Nephron progenitor cell (in vitro differentiated cells): Measurements from ENCODE around the gene HTRA3.
A peak's percentile ranks its signal among the peaks of the same experiment; 100 is the strongest.

Experiments used
- DNase-seq: peaks from one replicate; pipeline ENCODE4 v3.0.0; 2021
- H3K27ac Mint-ChIP-seq: 2 replicates; pipeline ENCODE4 v1.8.0; 2021; ENCODE audit warnings: mild to moderate bottlenecking, moderate library complexity, mixed read lengths
- H3K27me3 Mint-ChIP-seq: 2 replicates; pipeline ENCODE4 v1.8.0; 2021; ENCODE audit warnings: mild to moderate bottlenecking, low read depth, mixed read lengths; ENCODE audit not compliant: poor library complexity
- H3K36me3 Mint-ChIP-seq: 2 replicates; pipeline ENCODE4 v1.8.0; 2021; ENCODE audit warnings: low read depth, mixed read lengths
- H3K4me1 Mint-ChIP-seq: 2 replicates; pipeline ENCODE4 v1.8.0; 2021; ENCODE audit warnings: mixed read lengths
- H3K4me3 Mint-ChIP-seq: 2 replicates; pipeline ENCODE4 v1.8.0; 2021; ENCODE audit warnings: mild to moderate bottlenecking, moderate library complexity, mixed read lengths
- H3K9me3 Mint-ChIP-seq: 2 replicates; pipeline ENCODE4 v1.8.0; 2021; ENCODE audit warnings: mild to moderate bottlenecking, moderate library complexity, mixed read lengths
- TF ChIP-seq, protein P1 (sequence below): fragments of 200-600 bp; sonication (generic); IDR thresholded peaks from 2 replicates; pipeline ENCODE4 v1.5.0; 2021; ENCODE audit warnings: antibody characterized with exemption

Gene HTRA3

DNA sequence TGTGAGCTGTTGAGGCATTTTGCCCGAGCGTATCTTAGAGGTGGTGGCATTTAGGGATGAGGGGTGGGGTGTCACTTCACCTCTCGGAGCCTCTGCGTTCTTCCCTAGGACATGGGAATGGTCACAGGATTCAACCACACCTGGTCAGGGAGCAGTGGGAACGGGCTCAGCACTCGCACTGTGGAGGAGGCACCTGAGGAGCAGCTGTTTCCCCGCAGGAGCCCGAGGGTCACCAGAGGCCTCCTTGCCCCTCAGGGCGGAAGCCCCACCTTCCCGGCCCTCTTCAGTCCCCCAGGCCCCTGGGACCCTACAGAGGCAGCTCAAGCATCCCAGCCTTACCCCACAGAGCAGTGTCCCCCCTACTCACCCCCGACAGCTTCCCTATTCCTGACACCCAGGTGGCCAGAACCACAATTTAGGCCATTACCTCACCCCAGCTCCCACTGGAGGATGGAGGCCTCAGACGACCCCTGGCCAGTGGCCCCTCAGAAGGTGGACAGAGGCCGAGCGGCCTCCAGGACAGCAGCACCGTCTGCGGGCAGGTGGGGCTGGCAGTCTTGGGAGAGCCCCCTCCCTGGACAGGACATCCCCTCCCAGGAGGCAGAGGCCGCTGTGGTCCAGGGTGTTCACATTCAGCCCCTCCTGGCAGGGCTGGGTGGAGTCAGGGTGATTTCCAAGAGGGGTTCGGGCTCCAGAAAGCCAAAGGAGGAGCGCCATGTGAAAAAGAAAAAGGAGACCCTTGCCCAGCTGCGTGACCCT lies 4.2 kb upstream of the HTRA3 start:
- H3K4me3 Mint-ChIP-seq, result no peak overlapping the region
- DNase-seq, result no peak
- no peaks in the 10 kb centered on the region for H3K36me3 Mint-ChIP-seq
- no peaks in the 10 kb centered on the region for H3K9me3 Mint-ChIP-seq
- H3K27me3 Mint-ChIP-seq, result peaks cover 7% of the 10 kb centered on the region
- TF ChIP-seq, protein P1, sequence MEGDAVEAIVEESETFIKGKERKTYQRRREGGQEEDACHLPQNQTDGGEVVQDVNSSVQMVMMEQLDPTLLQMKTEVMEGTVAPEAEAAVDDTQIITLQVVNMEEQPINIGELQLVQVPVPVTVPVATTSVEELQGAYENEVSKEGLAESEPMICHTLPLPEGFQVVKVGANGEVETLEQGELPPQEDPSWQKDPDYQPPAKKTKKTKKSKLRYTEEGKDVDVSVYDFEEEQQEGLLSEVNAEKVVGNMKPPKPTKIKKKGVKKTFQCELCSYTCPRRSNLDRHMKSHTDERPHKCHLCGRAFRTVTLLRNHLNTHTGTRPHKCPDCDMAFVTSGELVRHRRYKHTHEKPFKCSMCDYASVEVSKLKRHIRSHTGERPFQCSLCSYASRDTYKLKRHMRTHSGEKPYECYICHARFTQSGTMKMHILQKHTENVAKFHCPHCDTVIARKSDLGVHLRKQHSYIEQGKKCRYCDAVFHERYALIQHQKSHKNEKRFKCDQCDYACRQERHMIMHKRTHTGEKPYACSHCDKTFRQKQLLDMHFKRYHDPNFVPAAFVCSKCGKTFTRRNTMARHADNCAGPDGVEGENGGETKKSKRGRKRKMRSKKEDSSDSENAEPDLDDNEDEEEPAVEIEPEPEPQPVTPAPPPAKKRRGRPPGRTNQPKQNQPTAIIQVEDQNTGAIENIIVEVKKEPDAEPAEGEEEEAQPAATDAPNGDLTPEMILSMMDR, result no peak
- H3K27ac Mint-ChIP-seq, result no peak overlapping the region
- peaks cover 70% of the 10 kb centered on the region for H3K4me1 Mint-ChIP-seq

DNA sequence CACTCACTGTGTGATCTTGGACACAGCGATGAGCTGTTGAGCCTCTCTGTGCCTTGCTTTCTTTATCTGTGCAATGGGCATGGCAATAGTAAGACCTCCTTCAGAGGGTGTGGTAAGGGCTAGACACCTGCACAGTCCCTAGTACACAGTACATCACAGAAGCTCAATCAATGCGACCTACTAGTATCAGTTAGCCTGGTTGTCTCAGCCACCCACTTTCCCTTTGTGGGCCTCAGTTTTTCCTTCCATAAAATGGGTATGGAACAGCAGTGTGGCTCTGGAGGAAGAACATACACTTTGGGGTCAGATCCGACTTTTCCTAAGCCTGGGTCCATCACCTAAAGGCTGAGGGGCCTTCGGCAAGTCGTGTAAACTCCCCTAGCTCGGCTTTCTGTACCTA lies 3.5 kb upstream of the HTRA3 start:
- peaks cover 64% of the 10 kb centered on the region for H3K4me1 Mint-ChIP-seq
- H3K27ac Mint-ChIP-seq, result no peak overlapping the region
- TF ChIP-seq, protein P1, result no peak
- H3K27me3 Mint-ChIP-seq, result peaks cover 15% of the 10 kb centered on the region
- no peak for DNase-seq
- H3K4me3 Mint-ChIP-seq, result no peak overlapping the region
- H3K9me3 Mint-ChIP-seq, result no peaks in the 10 kb centered on the region
- no peaks in the 10 kb centered on the region for H3K36me3 Mint-ChIP-seq

DNA sequence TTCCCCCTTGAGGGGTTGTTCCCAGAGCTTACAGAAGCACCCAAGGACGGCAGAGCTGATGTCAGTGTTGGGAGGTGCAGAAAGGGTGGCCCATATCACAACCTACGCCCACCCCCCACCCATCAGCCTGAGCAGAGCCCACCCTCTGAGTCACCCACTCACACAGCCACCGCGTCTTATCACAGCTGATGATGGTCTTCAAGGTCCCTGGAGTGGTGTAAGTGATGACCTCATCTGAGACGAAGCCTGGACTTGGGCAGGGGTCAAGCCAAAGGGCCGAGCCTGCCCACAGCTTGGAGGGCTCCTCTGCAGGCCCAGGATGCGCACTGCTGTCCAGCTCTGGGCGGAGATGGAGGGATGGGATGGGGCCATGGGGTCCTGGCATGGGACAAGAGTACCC lies 3.0 kb upstream of the HTRA3 start:
- DNase-seq, result no peak
- Mint-ChIP-seq H3K9me3 (no peaks in the 10 kb centered on the region), H3K4me3 (no peak overlapping the region), H3K4me1 (peaks cover 64% of the 10 kb centered on the region), H3K27me3 (peaks cover 19% of the 10 kb centered on the region), H3K36me3 (no peaks in the 10 kb centered on the region), H3K27ac (no peak overlapping the region)
- TF ChIP-seq, protein P1, result no peak

DNA sequence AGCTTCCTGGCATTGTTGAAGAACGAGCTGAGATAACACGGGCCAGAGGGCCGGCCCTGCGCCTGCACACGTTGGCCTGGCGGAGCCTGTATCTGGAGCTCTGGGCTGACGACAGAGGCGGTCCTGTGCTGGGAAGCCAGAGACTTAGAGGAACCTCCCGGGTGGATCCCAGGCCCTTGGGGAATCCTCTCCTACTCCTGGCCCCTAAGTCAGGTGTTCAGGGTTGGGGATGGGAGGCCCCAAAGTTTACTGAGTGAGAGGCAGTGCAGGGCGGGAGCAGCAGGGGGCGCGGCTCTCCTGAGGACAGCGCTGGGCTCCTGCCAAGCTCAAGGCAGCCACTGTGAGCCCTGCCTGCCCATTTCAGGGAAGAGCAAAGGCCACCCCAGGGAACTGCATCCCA lies 2.5 kb upstream of the HTRA3 start:
- TF ChIP-seq, protein P1, result peak; percentile 60
- Mint-ChIP-seq H3K27ac (no peak overlapping the region), H3K36me3 (no peaks in the 10 kb centered on the region)

DNA sequence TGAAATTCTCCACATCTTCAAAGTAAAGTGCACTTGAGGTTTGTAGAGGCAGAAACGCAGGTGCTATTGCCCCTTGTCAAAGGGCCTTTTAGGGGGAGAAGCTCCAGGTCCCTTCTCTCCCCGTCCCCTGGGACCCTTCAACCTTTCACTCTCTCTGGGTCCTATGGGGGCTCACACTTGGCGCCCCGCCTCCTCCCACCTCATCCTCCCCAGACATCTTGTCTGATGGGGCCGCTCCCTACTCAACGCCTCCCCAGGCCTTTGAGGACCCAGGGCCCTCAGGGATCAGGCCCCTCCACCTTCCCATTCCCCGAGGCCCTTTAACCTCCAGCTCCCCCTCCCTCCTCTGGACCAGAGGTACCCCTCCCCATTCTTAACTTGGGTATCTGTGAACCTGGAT lies 1.3 kb upstream of the HTRA3 start:
- Mint-ChIP-seq H3K4me3 (no peak overlapping the region), H3K4me1 (peaks cover 58% of the 10 kb centered on the region), H3K36me3 (no peaks in the 10 kb centered on the region), H3K9me3 (no peaks in the 10 kb centered on the region), H3K27me3 (peaks cover 25% of the 10 kb centered on the region), H3K27ac (no peak overlapping the region)
- DNase-seq, result no peak
- TF ChIP-seq, protein P1, result no peak

More for the DNA sequence above, 2.5 kb upstream of the HTRA3 start:
- Mint-ChIP-seq H3K4me1 (peaks cover 63% of the 10 kb centered on the region), H3K27me3 (peaks cover 24% of the 10 kb centered on the region), H3K9me3 (no peaks in the 10 kb centered on the region), H3K4me3 (no peak overlapping the region)
- DNase-seq, result peak; percentile 66

DNA sequence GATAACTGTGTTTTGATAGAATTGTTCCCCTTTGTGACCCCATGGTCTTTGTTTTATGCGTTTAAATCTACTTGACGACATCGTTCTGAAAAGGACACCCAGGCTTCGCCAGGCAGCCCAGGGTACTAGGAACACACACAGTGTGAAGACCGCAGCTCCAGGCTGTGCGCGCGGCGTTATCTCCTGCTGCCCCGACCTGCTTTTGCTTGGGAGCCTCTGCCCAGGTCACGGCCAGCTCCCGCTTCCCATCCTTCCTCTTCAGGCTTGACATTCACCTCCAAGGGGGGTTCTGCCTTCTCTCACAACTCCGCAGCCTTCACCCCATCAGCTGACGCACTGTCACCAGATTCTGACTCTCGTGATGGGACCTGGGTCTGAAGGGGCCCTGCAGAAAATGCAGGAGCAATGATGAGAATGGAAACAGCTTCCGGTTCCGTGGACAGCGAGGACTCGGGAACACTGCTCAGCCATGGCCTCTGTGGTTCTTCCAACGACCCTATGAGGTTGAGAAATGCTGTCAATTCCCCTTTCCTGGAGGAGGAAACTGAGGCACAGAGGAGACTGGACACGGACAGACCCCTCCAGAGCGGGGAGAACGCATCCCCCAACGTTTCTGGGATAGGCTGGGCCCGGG lies 536 bp upstream of the HTRA3 start:
- no peaks in the 10 kb centered on the region for H3K36me3 Mint-ChIP-seq
- TF ChIP-seq, protein P1, result no peak
- DNase-seq, result no peak
- H3K4me1 Mint-ChIP-seq, result peaks cover 50% of the 10 kb centered on the region
- H3K27ac Mint-ChIP-seq, result no peak overlapping the region
- H3K9me3 Mint-ChIP-seq, result no peaks in the 10 kb centered on the region
- peak overlapping the region; percentile 62 for H3K4me3 Mint-ChIP-seq
- peaks cover 25% of the 10 kb centered on the region for H3K27me3 Mint-ChIP-seq
